Esophagus (tissue), 2 donors: Measurements from ENCODE around the gene CENPB. TPM values are rescaled to one million over a fixed set of nuclear protein-coding genes. Genes with fewer than 3 reads are reported as not detected.

Source experiments
- H3K27ac ChIP-seq, 2 donors: one replicate each; pipeline ENCODE4 v1.5.1; 2013; ENCODE audit warnings: low read depth in 2 of 2, mild to moderate bottlenecking in 2 of 2, inconsistent platforms in 1 of 2, low read length in 1 of 2, moderate library complexity in 1 of 2
- H3K27me3 ChIP-seq, 2 donors: one replicate each; pipeline ENCODE4 v1.6.1; 2013; ENCODE audit warnings: low read length in 2 of 2, control low read depth in 1 of 2, mild to moderate bottlenecking in 1 of 2; ENCODE audit not compliant: insufficient read depth in 2 of 2, control insufficient read depth in 1 of 2
- H3K36me3 ChIP-seq, 2 donors: one replicate each; pipeline ENCODE4 v1.6.1; 2013; ENCODE audit warnings: low read length in 1 of 2; ENCODE audit not compliant: control insufficient read depth in 2 of 2, insufficient read depth in 2 of 2
- H3K4me1 ChIP-seq, 2 donors: one replicate each; pipeline ENCODE4 v1.6.1; 2013; ENCODE audit warnings: low read length in 1 of 2; ENCODE audit not compliant: control insufficient read depth in 2 of 2, insufficient read depth in 2 of 2
- H3K4me3 ChIP-seq, 2 donors: one replicate each; pipeline ENCODE4 v1.5.1; 2013; ENCODE audit warnings: low read length in 2 of 2, mild to moderate bottlenecking in 2 of 2, low read depth in 1 of 2, moderate library complexity in 1 of 2
- H3K9me3 ChIP-seq, 2 donors: one replicate each; pipeline ENCODE4 v1.6.1; 2013; ENCODE audit warnings: mild to moderate bottlenecking in 2 of 2, low read depth in 1 of 2, low read length in 1 of 2, moderate library complexity in 1 of 2; ENCODE audit not compliant: control insufficient read depth in 2 of 2, insufficient read depth in 1 of 2
- WGBS, 2 donors: extraction: QIAGEN DNeasy Blood & Tissue Kit; methylation state at CpG; one replicate each; pipeline ENCODE4 v1.1.7; 2013; 5-methylcytosine and 5-hydroxymethylcytosine counted together
- polyA plus RNA-seq, 2 donors: library from polyadenylated mRNA; stranded (reverse); fragments of 200-250 nt; gene quantifications; one replicate each; pipeline ENCODE4 v1.2.3, GENCODE V29; 2013
- donor health status: healthy with polysubstance abuse.
- donor health status: Bipolar disorder and iron deficiency.

CENPB gene
- polyA plus RNA-seq, 2 donors: 33.3 to 43.4 TPM

DNA sequence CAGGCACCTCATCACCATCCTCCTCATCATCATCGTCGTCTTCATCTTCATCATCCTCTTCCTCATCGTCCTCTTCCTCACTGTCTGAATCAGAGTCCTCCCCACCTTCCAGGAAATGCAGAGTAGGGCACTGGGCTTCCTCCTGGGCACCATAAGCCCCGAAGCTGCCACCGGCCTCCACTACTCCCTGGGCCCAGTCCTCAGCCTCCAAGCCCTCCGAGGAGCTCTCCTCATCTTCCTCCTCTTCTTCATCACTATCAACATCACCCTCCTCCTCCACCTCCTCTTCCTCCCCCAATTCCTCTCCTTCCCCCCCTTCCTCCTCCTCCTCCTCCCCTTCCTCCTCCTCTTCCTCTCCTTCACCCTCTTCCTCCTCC lies 1.7 kb downstream of the CENPB start:
- H3K27ac ChIP-seq: peak overlapping the region in 1 of 2 donors; percentile 6
- peaks cover 0 to 9% of the 10 kb centered on the region in 2 donors for H3K36me3 ChIP-seq
- no peaks in the 10 kb centered on the region for H3K9me3 ChIP-seq
- peak overlapping the region; percentile 18 to 86 for H3K4me3 ChIP-seq
- H3K4me1 ChIP-seq: peaks cover 18 to 41% of the 10 kb centered on the region in 2 donors
- no peaks in the 10 kb centered on the region for H3K27me3 ChIP-seq
- 59 to 78% methylated on average over 6 of the region's 6 CpGs for WGBS, 2 donors

DNA sequence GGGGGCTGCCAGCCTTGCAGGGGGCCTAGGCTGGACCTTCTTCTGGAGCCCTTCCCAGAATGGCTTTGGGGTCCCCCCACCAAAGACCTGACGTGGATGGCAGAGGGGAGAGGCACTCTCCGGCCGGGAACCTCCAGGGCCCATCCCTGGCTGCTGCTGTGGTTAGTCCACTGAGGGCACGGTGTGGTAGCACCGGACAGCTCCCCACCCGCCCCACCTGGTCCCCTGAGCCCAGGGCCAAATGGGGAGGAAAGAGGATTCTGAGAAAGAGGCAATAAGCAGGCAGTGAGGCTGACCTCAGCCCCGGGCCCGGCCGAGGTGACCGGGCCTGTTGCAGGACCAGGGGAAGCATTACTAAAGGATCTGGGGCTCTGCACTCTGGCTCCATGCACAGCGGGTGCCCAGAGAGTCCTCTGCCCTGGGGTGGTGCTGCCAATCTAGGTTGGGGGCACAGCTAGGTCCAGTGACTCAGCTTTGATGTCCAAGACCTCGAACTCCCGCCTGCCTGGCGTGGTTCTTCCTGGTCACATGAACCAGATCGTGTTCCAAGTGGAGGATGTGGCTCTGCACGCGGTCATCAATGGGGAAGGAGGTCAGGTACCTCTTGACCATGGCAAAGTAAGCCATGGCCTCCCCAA lies 2.2 kb downstream of the CENPB start:
- peak overlapping the region in 1 of 2 donors; percentile 86 for H3K4me3 ChIP-seq
- peaks cover 0 to 9% of the 10 kb centered on the region in 2 donors for H3K36me3 ChIP-seq
- peak overlapping the region; percentile 6 to 16 for H3K27ac ChIP-seq
- peaks cover 18 to 41% of the 10 kb centered on the region in 2 donors for H3K4me1 ChIP-seq
- H3K9me3 ChIP-seq: no peaks in the 10 kb centered on the region
- H3K27me3 ChIP-seq: no peaks in the 10 kb centered on the region
- WGBS, 2 donors: 53 to 68% methylated on average over 17 of the region's 17 CpGs

DNA sequence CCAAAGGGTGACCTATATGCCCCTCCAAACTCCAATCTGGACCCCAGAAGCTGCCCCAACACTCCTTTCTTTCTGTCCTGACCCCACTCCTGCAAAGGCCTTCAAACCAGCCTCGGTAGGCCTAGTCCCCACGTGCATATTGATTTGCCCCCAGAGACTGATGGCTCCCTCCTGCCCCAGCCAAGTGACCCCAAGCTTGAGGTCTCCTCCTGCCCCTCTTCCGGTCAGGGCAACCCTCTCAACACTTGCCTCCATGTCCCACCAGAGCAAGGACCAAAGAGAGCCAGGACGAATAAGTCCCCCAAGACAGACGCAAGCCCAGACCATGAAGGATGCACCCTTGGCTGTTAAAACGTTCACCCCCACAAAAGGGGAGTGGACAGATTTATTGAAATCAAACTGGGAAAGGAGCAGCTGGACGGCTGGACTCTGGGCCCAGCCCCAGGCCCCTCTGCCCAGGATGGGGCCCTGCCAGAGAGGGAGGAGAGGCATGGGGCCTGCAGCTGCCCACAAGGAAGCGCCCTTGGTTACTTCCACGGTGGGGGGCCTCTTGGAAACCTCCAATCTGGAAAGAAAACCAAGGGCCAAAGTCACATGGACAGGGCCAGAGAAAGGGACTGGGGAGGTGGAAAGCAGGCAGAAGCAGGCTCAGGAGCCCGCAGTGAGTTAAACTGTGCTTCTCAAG lies 2.9 kb downstream of the CENPB start:
- Histone ChIP-seq H3K27ac (peak overlapping the region; percentile 38 to 77), H3K4me3 (no peak overlapping the region)
- WGBS, 2 donors: 58 to 66% methylated on average over 10 of the region's 10 CpGs

DNA sequence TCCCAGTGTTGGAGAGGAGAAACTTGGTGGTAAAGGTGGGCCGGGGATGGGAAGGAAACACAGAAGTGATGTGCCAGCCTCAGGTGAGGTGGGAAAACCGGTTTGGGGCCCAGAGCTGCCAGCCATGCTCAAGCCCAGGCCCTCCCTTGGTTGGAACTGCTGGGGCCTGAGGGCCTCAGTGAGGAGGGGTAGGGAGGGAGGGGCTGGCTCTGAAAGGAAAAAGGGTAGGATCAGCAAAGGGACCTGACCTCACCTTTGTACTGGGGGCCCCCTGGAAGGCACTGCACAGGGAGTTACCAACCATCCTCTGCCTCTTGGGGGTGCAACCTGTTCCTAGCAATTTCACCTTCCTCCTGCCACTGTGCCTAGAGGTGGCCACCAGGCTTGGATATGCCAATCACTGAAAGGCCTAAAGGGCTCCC lies 3.5 kb downstream of the CENPB start:
- 38 to 44% methylated on average over 2 of the region's 2 CpGs for WGBS, 2 donors
- peaks cover 0 to 9% of the 10 kb centered on the region in 2 donors for H3K36me3 ChIP-seq
- H3K9me3 ChIP-seq: no peaks in the 10 kb centered on the region
- peak overlapping the region; percentile 16 to 77 for H3K27ac ChIP-seq
- H3K4me3 ChIP-seq: no peak overlapping the region
- peaks cover 23 to 45% of the 10 kb centered on the region in 2 donors for H3K4me1 ChIP-seq
- H3K27me3 ChIP-seq: no peaks in the 10 kb centered on the region

More for the DNA sequence above, 2.9 kb downstream of the CENPB start:
- no peaks in the 10 kb centered on the region for H3K27me3 ChIP-seq
- peaks cover 0 to 9% of the 10 kb centered on the region in 2 donors for H3K36me3 ChIP-seq
- no peaks in the 10 kb centered on the region for H3K9me3 ChIP-seq
- H3K4me1 ChIP-seq: peaks cover 18 to 41% of the 10 kb centered on the region in 2 donors

DNA sequence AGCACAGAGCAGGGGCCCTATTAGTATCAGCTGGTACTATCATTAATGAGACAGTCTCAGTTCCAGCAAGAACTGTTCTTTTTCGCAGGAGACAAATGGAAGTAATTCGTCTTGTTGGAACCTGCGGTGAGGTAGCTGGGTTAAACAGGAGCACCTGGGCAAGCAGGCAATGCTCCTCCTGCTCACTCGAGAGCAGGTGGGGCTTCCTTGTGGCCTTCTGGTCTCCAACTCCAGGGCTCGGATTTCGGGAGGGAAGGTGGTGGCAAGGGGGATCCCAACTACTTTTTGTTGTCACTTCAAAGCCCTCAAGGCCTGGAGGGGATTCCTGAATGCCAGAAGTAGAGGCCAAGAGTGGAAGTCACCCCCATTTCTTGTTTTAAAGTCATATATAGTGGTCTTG lies 3.9 kb downstream of the CENPB start:
- no peaks in the 10 kb centered on the region for H3K9me3 ChIP-seq
- 53 to 80% methylated on average over 6 of the region's 6 CpGs for WGBS, 2 donors
- peak overlapping the region; percentile 16 to 77 for H3K27ac ChIP-seq
- H3K36me3 ChIP-seq: peaks cover 0 to 9% of the 10 kb centered on the region in 2 donors
- H3K4me3 ChIP-seq: no peak overlapping the region
- no peaks in the 10 kb centered on the region for H3K27me3 ChIP-seq
- H3K4me1 ChIP-seq: peaks cover 25 to 47% of the 10 kb centered on the region in 2 donors

DNA sequence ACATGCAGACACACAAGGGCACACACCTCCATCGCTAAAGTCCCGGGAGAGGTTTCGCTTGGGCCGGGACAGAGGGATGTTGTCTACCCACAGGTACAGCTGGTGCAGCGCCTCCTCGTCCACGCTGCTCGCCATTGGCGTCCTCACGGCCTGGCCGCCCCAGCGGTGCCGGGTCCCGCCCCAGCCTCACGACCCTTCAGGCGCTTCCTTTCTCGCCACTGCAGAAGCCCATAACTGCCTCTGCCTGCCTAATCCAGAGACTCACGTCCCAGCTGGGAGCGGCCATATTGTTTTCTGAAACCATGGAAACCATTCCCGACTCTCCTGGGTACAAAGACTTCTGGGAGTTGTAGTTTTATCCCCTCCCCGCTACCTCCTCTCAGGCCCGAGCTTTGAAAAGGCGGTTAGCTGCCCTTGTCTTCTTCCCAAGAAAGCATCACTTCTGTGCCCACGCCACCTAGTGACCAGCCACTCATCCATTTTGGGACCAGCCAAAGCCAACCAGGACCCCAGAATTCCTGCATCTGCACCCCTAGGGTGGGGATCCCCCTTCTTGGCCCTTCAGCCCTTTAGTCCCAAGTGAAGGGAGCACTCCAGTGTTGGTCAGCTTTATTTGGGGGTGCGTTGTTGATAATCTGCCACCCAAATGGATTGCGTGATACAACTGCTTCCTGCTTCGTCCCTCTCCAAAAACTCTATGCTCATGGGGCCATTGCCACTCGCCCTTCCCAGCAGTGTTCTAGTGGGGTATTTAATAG lies 5.2 kb downstream of the CENPB start, which contains the start of gene SPEF1:
TSS of gene SPEF1 (minus strand) at position 296 of the 758 bp plus-strand sequence. CDS start at position 135, 161 bp downstream.
- 15% methylated on average over 28 of the region's 28 CpGs for WGBS, 2 donors
- peak within 1 kb of the TSS; percentile 26 to 33 for H3K4me3 ChIP-seq
- no peaks in the 10 kb centered on the region for H3K27me3 ChIP-seq
- H3K9me3 ChIP-seq: no peaks in the 10 kb centered on the region
- peaks cover 0 to 9% of the 10 kb centered on the region in 2 donors for H3K36me3 ChIP-seq
- peak within 1 kb of the TSS; percentile 56 to 61 for H3K27ac ChIP-seq
- peaks cover 25 to 49% of the 10 kb centered on the region in 2 donors for H3K4me1 ChIP-seq

DNA sequence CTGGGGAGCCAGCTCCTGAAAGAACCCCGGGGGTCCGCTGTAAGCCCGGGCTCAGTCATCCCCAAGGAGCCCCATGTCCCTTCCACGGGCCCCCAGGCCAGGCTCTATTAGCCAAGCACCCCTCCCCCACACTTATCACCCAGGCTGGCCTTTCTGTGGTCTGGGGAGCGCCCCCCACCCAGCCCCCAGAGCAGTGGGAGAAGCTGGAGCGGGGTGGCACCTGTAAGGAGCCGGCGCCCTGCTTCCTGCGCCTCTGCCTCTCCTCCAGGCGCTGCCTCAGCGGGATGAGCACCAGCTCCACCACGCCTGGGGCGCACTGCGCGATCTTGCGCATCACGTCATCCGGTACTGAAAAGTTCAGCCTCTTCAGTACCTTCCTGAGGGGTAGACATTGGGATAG lies 7.6 kb downstream of the CENPB start:
- 52 to 54% methylated on average over 18 of the region's 18 CpGs for WGBS, 2 donors
- H3K4me1 ChIP-seq: peaks cover 14 to 28% of the 10 kb centered on the region in 2 donors
- H3K4me3 ChIP-seq: no peak overlapping the region

DNA sequence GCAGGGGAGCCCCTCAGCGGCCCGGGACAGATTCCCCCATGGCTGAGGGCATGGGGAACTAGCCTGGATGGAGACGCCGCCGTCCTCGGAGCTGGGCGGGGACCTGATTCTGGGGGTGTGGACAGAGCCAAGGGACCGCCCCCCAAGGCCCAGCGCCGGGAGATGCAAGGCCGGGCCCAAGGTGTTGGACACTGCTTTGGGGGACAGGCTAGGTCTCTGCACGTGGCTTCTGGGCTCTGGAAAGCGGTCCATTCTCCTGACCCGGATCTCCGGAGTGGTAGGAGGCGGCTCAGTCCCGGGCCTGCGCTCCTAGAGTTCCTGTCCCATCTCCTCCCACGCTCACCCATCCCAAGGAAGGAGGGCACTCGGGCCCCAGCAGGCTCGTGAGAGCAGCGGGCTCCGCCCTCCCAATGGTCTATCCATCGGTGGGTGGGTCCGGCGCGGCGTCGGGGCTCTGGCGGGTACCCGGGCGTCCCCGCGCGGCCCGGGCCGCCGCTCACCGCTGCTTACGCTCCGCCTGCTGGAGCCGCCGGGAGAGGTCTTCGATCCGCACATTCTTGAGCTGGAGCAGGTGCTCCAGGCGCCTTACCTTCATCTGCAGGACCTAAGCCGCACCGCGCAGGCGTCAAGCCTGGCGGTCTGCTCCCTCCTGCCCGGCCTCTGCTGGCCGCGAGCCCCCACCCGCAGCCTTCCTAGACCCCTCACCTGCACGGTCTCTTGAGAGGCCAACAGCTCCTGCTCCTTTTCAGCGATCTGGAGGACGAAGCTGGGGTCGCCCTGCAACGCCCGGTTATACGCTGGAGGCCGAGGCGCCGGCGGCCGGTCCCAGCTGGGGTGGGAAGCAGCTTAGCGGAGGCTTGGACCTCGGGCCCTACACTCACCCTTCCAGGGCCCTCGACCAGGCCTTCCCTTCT lies 8.6 kb downstream of the CENPB start:
- no peaks in the 10 kb centered on the region for H3K36me3 ChIP-seq
- H3K27ac ChIP-seq: no peak overlapping the region
- H3K27me3 ChIP-seq: no peaks in the 10 kb centered on the region
- no peaks in the 10 kb centered on the region for H3K9me3 ChIP-seq
- H3K4me1 ChIP-seq: peaks cover 8 to 19% of the 10 kb centered on the region in 2 donors
- 2% methylated on average over 68 to 70 of the region's 70 CpGs for WGBS, 2 donors
- H3K4me3 ChIP-seq: peak overlapping the region; percentile 39 to 52

More for the DNA sequence above, 7.6 kb downstream of the CENPB start:
- H3K27ac ChIP-seq: no peak overlapping the region
- H3K36me3 ChIP-seq: peaks cover 0 to 5% of the 10 kb centered on the region in 2 donors
- no peaks in the 10 kb centered on the region for H3K27me3 ChIP-seq
- no peaks in the 10 kb centered on the region for H3K9me3 ChIP-seq

DNA sequence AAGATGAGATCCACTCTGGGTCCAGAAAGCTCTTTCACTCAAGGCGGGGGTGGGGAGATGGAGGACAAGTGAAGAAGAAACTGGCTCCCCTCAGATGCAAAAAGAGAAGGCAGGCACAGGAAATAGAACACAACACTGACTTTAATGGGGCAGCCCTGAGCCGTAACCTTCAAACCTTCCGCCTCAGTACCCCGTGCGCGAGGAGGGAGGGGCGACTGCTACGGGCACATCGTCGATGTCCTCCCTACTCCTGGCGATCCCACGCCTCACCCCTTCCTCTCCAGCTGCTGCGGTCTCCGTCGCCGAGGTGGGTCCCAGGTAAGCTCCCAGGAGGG lies 9.2 kb downstream of the CENPB start:
- Histone ChIP-seq H3K4me1 (peaks cover 7 to 14% of the 10 kb centered on the region in 2 donors), H3K9me3 (no peaks in the 10 kb centered on the region), H3K27ac (no peak overlapping the region), H3K27me3 (no peaks in the 10 kb centered on the region), H3K36me3 (no peaks in the 10 kb centered on the region), H3K4me3 (peak overlapping the region; percentile 39 to 52)
- 10 to 13% methylated on average over 15 to 16 of the region's 16 CpGs for WGBS, 2 donors
